Activated gamma-delta T cell (primary cell): ENCODE data around the gene CRY2.
"Not testable (repeated sequence)": the region's sequence is repeated elsewhere in the genome, so short reads cannot be mapped to it uniquely, and the experiment has no call there.

Experiments used
- DNase-seq: peaks from one replicate; lab custom pipeline; 2025; lab: John Stamatoyannopoulos, UW
- total RNA-seq, 2 donors: gene quantifications; one replicate each; lab custom pipeline; 2026; lab: John Stamatoyannopoulos, UW

CRY2 gene
- total RNA-seq = 63.2 to 72.4 reads per million in 2 donors

- DNase-seq = peak; percentile 95
Measured at GRCh38 chr11:45846974-45847910, at the start of gene CRY2. TSS of gene CRY2 (plus strand) at chr11:45847475. CDS start at chr11:45847491, 16 bp downstream.

- DNase-seq = no peak
Measured at GRCh38 chr11:45798793-45799441, 48.4 kb upstream of the CRY2 start.

DNA sequence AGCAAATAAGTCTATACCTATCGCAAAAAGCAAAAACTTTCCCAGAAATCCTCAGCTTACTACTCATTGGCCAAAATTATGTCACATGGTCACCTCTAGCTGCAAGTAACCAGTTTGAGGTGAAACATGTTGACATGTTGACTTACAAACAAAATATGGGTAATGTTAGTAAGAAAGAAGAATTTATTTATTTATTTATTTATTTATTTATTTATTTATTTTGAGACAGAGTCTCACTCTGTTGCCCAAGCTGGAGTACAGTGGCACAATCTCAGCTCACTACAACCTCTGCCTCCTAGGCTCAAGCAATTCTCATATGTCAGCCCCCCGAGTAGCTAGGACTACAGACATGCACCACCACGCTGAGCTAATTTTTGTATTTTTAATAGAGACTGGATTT, 47.7 kb upstream of the CRY2 start:
- DNase-seq = no peak

- DNase-seq = no peak
Measured at GRCh38 chr11:45800261-45800660, 47.0 kb upstream of the CRY2 start.

GRCh38 chr11:45801723-45802315, 45.5 kb upstream of the CRY2 start:
- DNase-seq = no peak

- no peak for DNase-seq
Measured at GRCh38 chr11:45802531-45803317, 44.6 kb upstream of the CRY2 start.

DNA sequence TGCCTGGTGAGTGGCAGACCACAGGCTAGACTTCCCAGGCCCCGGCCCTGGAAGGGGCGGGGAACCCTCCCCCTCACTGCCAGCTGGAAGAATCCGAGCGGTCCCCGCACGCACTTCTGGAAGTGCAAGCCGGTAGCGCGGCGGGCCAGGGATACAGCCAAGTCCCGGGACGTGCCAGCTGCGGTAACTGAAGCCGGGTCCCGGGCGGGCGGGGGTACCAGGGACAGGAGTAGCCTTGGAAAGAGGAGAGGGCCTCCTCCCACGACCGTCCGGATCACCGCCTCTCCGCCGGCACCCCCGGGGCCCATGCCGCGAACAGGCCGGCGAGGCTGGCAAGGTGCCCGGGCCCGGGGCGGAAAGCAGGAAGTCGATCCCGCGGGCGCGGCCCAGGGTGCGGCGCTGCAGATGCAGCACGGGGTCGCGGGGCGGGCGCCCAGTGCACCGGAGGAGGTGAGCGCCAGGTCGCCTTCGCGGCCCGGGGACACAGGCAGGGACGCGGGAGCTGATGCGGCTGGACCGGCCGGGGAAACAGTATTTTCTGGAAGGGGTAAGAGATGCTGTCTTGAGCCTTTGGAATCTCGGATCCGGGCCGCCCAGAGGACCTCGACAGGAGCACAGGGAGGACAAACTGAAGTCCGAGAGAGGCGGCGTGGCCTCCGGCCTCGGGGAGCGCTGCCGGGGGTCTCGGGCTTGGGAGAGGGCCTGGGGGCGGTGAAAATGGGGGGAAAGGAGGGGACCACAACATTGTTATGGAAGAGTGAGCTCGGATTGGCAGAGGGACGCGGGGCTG, 43.1 kb upstream of the CRY2 start:
- peak; percentile 55 for DNase-seq

- peak; percentile 88 for DNase-seq
Measured at GRCh38 chr11:45804761-45805304, 42.4 kb upstream of the CRY2 start, which contains the start of gene SLC35C1. TSS of gene SLC35C1 (plus strand) at chr11:45805149. CDS start at chr11:45805802, 653 bp downstream.

GRCh38 chr11:45805305-45806071, 41.8 kb upstream of the CRY2 start:
- no peak for DNase-seq

- no peak for DNase-seq
Measured at GRCh38 chr11:45806072-45806933, 41.0 kb upstream of the CRY2 start.

DNA sequence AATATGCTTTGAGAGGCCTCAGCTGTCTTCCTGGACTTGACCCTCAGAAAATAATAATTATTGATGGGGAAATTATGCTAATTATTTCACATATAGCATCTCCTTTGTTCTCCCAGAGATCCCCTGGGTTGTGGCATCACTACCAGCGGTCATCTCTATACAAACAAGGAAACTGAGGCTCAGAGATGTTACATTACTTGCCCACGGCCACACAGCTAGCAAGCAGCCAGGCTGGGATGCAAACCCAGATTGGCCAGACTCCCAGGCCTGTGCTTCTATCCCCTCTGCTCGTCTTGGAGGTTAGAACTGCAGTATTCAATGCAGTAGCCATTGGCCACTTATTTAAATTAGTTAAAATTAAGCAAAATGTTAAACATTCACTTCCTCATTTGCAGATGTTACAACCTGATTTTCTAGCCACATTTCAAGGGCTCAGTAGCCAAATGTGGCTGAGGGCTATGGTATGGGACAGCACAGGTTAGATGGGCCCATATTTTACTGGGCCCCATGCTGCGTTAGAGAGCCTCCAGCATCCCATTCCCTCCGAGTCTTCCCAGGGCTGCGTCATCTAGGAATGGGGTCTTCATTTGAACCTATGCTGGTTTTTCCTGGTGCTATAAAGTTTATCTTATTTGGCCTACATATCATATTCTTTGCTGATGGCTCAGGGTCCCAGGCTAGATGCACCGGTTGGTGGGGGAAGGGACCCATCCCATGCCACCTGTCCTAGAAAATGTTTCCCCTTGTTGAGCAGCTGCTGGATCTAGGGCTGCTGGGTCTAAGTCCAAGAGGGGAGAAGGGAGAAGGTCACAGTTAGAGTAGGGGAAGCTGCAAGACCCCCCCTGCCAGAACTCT, 40.1 kb upstream of the CRY2 start:
- DNase-seq = no peak

- DNase-seq = no peak
Measured at GRCh38 chr11:45807792-45808238, 39.5 kb upstream of the CRY2 start.

- DNase-seq = not testable (repeated sequence)
Measured at GRCh38 chr11:45808427-45808826, 38.8 kb upstream of the CRY2 start.

DNA sequence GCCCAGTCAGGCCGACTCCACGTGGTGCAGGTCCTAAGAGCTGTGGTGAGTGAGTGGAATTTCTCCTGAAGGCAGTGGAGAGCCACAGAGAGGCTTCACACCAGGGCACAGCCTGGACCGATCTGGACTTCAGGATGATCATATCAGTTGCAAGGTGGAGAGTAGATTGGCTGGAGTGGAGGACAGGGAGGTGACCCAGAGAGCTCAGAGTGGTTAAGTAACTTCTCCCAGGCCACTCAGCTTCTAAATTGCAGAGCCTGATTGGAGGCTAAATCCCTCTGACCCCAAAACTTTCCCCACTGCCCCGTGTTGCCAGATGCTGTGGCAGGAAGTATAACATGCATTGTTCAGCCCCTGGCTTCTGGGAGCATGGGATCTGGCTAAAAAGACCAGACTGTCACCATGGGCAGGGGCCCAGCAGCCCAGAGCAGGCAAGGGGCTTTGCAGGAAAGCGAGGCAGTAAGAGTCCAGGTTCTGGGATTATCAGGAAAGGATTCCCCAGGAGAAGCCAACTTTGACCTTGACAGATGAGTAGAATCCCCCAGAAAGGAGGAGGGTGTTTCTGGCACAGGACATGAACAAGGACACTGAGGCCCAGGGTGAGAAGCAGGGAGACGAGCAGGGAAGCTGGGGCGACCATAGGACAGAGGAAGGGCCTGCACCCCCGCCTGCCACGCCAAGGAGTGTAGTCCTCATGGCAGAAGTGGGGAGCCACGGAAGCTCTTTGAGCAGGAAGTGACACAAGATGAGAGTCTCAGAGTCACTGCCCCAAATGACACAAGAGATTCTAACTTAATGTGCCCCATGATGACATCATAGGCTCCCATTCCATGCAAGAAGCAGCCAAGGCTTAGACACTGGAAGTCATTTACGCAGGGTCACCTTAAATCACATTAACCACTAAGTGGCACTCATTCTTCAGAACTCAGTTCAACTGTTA, 37.5 kb upstream of the CRY2 start:
- no peak for DNase-seq

DNA sequence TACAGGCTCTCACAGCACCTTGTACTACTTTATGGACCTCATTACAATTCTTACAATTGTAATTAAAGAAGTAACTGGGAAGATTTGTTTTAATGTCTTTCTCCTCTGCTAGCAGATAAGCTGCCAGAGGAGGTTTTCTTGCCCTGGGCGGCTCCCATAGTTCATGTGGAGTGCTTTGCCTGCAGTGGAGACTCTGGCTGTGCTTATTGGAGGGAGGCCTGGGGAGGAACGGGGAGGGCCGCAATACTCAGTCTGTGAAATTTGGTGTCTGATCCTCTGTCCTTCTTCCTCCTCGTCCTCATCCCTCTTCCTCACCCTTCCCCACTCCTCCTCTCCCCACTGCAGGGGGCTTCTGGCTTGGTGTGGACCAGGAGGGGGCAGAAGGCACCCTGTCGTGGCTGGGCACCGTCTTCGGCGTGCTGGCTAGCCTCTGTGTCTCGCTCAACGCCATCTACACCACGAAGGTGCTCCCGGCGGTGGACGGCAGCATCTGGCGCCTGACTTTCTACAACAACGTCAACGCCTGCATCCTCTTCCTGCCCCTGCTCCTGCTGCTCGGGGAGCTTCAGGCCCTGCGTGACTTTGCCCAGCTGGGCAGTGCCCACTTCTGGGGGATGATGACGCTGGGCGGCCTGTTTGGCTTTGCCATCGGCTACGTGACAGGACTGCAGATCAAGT, 36.7 kb upstream of the CRY2 start:
- no peak for DNase-seq

DNA sequence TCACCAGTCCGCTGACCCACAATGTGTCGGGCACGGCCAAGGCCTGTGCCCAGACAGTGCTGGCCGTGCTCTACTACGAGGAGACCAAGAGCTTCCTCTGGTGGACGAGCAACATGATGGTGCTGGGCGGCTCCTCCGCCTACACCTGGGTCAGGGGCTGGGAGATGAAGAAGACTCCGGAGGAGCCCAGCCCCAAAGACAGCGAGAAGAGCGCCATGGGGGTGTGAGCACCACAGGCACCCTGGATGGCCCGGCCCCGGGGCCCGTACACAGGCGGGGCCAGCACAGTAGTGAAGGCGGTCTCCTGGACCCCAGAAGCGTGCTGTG, 36.2 kb upstream of the CRY2 start:
- DNase-seq = no peak
